HFF-Myc (cell line): ENCODE data around the gene TMEM154.

Source experiments
- DNase-seq: peaks from one replicate; pipeline ENCODE4 v3.0.0-alpha.2; 2011; ENCODE audit warnings: low read depth; ENCODE audit errors: extremely low read depth
- H3K4me3 ChIP-seq: replicated peaks from 2 replicates; pipeline ENCODE4 v1.5.1; 2011; ENCODE audit warnings: low read depth, mild to moderate bottlenecking, control low read depth, low read length
- TF ChIP-seq, protein P1 (sequence below): IDR thresholded peaks from 2 replicates; pipeline ENCODE4 v1.5.1; 2012; ENCODE audit warnings: mild to moderate bottlenecking, low read depth, low read length, control low read depth; ENCODE audit errors: missing control alignments

The TMEM154 gene

DNA sequence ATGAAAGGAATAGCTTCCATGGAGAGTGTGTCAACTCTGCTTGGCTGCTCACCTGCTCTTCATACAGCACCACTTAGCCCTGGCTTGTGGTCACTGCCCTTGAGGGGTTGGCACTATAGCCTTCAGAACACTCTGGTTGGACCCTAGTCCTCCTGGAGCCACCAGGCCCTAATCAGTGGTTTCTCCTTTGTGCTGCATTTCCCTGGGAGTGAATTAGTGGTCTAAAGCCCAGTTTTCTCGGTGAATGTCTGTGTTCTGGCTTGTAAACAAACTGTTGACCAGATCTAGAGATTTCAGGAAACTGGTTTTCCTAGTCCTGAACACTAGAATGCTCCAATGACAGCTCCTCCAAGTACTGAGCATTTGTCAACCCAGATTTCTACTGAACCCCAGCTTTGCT is 28.6 kb upstream of the TMEM154 start:
- H3K4me3 ChIP-seq: no peak overlapping the region
- TF ChIP-seq, protein P1, sequence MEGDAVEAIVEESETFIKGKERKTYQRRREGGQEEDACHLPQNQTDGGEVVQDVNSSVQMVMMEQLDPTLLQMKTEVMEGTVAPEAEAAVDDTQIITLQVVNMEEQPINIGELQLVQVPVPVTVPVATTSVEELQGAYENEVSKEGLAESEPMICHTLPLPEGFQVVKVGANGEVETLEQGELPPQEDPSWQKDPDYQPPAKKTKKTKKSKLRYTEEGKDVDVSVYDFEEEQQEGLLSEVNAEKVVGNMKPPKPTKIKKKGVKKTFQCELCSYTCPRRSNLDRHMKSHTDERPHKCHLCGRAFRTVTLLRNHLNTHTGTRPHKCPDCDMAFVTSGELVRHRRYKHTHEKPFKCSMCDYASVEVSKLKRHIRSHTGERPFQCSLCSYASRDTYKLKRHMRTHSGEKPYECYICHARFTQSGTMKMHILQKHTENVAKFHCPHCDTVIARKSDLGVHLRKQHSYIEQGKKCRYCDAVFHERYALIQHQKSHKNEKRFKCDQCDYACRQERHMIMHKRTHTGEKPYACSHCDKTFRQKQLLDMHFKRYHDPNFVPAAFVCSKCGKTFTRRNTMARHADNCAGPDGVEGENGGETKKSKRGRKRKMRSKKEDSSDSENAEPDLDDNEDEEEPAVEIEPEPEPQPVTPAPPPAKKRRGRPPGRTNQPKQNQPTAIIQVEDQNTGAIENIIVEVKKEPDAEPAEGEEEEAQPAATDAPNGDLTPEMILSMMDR: no peak
- no peak for DNase-seq

DNA sequence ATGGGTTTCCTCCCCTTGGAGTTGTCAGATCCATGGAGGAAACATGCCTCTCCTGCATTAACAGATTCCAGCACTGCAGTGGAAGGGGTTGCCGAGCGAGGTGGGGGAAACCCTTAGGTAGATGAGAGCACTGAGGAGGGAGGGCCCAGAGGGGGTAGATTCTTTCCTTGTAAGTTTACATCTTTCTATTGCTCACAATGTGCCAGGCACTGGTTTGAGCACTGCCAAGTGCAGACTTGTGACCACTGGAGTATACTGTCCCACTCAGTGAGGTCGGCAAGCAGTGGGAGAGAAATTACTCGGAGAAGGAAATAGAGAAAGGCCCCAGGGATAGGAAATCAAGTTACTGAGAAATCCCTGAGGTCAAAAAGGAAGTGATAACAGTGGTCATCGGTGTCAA is 27.8 kb upstream of the TMEM154 start:
- TF ChIP-seq, protein P1: no peak
- no peak overlapping the region for H3K4me3 ChIP-seq
- no peak for DNase-seq

DNA sequence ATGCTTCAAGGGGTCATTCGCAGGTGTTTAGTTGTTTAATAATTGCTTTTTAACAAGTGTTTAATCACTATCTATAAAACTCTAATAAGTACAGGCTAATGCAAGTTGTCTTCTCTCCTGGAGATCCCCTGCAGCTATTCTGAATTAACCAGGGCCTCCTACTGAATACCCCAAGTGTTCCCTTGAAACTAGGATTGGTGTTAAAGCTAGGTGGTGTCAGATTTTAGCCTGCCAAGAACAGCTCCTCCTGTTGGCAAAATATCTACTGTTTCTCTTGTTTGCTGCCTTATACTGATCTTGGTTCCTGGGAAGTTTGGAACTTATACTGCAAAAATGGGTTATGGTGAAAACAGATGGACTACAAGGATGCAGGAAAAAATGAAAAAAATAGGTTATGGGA is 26.1 kb upstream of the TMEM154 start:
- no peak for DNase-seq
- TF ChIP-seq, protein P1: no peak
- H3K4me3 ChIP-seq: no peak overlapping the region

DNA sequence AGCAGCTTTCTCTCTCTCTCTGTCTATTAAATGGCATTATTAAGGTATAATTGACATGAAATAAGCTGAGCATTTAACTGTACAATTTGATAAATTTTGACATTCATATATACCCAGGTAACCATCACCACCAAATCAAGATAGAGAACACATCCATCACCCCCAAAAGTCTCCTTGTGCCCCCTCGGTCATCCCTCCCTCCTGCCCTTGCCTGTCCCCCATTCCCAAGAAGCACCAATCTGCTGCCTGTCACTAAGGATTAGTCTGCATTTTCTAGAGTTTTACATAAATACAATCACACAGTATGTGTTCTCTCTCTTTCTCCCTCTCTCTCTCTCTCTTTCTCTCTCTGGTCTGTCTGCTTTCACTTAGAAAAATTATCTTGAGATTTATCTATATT is 25.0 kb upstream of the TMEM154 start:
- H3K4me3 ChIP-seq: no peak overlapping the region
- DNase-seq: no peak
- TF ChIP-seq, protein P1: no peak

DNA sequence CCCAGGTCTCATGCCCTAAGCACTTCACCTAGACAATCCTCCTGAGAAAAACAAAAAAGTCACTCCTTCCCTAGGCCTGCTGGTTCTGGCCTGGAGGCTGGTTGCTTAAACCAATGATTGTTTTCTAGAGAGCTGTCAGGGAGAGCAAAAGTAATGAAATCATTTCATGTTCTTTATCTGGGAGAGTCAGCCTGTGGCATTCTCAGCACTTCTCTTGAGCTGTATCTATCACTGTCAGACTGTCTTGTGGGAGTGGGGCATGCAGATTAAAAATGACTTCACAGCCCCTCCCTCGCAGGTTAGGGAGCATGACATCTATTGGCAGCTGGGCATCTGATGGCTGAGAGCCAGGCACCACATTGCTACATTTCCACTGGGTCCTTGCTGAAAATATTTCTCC is 20.4 kb upstream of the TMEM154 start:
- TF ChIP-seq, protein P1: no peak
- no peak for DNase-seq
- no peak overlapping the region for H3K4me3 ChIP-seq

DNA sequence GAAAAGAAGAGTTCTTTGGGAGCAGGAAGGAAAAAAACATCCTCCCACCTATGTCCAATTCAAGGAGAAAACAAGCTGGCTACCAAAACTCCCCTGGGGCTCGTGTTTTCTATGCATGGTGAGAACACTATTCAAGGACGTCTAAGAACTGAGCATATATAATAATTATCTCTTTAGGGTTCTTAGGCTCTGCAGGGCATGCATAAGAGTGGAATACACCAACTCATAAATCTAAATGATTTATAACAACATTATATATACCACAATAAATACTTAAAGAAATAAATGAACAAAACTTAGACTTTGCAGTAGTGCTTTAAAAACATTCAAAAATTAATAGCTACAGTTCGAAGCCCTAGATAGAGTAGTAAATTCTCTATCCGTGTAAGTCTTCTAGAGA is 19.5 kb upstream of the TMEM154 start:
- no peak for DNase-seq
- H3K4me3 ChIP-seq: no peak overlapping the region
- TF ChIP-seq, protein P1: no peak

GRCh38 chr4:152698089-152698499 is 18.3 kb upstream of the TMEM154 start:
- no peak overlapping the region for H3K4me3 ChIP-seq
- TF ChIP-seq, protein P1: no peak
- DNase-seq: no peak
